NCI-H2107 treated with DMSO at 0.1 percent for 48 hours (cell line): ENCODE results near the gene SYNDIG1.
"Not testable (repeated sequence)": the region's sequence is repeated elsewhere in the genome, so short reads cannot be mapped to it uniquely, and the experiment has no call there.

Experiments used
- DNase-seq: peaks from one replicate; lab custom pipeline; 2025; ENCODE audit not compliant: unreplicated experiment; lab: John Stamatoyannopoulos, UW

Gene SYNDIG1

DNA sequence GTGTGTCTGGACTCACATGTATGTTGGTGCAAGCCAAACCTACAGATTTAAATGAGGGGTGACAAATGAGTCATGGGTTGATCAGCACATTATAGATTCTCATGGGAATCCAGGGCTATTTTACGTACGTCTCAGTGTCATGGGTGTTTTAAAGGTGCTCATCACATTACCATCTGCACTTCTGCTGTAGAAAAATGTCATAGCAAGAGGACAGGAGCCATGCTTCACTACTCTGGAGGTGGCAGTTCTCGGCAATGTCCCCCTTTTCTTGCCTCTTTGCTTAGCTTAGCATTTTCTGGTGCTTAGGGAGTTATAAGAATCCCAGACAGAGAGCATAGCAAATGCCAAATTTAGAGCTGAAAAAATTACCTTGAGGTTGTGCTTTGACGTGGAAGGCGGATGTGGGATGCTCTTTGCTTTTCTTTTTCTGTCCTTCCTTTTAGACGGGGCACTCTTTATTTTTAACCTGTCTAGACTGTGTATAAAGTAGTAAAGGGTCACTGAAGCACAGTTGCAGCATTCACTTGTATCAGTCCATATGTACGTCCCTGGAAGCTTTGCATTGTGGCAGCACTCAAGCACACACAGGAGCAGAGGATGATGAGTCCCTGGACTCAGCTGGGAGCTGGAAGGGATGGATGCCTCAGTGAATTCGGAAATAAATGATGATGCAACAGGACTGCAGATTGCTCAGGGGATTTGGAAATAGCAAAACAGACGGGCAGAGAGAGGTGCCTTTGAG is 139.7 kb downstream of the SYNDIG1 start:
- no peak for DNase-seq

DNA sequence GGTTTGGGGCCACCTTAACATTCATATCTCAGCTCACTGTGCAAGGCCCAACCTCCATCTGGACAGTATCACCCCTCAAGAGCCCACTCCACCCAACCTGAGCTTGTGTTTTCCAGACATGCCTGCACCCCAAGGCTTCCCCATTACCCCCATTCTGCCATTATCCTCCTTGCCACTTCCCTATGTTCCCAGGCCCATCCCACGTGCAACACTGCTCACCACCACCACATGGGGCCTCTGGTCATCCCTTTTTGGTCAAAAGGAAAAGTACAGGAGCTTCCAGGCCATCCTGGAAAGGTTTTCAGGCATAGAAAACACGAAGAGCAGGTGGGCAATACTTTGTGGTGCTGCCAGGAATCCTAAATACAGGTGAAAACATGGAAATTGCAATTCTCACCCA is 140.3 kb downstream of the SYNDIG1 start:
- DNase-seq = no peak

GRCh38 chr20:24610341-24611115 is 141.1 kb downstream of the SYNDIG1 start:
- DNase-seq = no peak

- no peak for DNase-seq
Measured at GRCh38 chr20:24611360-24612140, 142.1 kb downstream of the SYNDIG1 start.

DNA sequence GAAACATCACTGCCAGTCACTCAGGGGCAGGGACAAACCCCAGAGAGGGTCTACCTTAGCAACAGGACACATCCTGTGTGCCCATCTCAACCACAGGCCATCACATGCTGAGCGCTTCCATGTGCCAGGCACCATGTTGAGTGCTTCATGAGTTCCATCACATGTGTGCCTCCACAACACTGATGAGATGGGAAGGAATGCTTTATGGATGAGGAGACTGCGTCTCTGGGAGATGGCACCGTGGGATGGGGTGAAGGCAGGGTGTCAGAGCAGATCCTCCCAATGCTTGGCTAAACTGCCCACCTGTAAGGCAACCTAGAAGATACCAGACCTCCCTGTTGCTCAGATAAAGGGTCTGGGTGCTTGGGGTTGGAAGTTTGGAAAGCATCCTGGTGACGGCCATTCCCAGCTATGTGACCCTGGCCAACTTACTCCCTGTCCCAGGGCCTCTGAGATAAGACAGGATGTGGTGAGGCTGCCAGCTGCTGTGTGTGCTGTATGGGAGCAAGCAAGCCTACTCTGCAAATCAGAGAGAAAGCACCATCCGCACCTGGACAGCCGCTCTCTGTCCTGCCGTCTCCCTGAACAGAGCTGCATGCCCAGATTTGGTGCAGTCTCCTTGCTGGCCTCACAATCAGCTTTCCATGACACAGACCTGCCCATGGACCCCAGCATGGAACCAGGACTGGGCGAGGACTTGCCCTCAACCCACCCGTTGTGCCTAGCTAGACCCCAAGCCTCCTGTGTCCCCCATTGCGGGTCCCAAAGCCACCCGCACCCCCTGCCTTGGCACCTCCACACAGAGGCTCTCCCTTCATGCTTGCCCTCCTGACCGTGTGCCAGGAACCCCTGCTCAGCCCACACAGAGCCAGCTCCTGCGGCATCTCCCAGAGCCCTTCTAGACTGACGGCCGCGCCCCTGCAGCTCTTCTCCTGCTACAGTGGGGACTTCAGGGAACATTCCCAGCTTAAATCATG is 143.7 kb downstream of the SYNDIG1 start:
- DNase-seq = no peak

- no peak for DNase-seq
Measured at GRCh38 chr20:24614341-24614740, 144.9 kb downstream of the SYNDIG1 start.

DNA sequence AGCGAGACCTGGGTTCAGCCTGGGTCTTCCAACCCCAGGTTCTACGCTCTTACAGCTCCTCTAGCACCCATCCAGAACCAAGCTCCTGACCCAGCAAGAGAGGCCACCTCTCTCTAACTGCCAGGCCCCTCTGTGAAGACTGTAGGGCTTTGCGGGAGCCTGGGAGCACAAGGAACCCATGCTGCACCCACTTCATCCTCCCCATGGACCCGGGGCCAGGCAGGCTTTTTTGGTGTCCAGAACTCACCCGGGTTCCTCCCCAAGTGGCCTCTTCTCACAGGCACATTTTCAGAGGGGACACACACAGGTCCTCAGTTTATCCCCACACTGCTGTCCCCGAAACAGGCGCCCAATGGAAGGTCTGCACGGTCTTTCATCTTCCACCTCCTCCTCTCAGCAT is 145.9 kb downstream of the SYNDIG1 start:
- DNase-seq = no peak

DNA sequence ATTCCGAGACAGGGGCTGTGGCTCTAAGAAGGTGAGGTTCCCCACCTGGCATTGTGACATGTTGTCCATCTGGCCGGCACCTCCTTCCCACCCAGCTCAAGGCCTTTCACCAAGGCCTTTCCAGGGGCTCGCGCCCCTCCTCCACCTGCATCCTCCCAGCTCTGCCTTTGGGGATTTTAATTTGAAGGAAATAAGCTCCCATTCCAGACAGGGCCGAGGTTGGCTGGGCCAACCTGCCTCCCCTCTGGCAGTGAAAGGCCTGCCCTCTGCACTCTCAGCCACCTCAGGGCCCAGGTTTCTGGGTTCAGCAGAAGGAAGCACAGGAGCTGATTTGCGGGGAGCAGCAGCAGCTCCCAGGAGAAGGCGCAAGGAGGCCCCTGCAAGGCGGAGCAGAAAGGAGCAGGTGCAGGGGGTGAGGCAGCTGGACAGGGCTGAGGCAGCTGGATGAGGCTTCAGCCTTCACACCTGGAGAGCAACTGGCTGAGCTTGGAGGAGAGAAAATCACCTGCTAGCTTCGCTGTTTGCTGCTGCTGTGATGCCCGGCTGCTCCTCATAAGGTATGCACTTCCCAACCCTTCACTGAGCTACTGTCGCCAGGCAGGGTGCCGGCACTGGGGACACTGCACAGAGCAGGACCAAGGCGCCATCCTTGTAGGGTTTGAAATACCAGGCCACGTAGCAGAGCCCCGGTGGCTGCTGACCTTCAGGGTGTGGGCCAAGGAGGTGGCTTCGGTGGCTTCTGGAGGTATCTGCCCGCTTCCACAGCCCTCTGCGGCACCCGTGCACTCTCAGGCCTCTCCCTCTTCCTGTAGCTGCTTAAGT is 147.0 kb downstream of the SYNDIG1 start:
- DNase-seq = no peak

DNA sequence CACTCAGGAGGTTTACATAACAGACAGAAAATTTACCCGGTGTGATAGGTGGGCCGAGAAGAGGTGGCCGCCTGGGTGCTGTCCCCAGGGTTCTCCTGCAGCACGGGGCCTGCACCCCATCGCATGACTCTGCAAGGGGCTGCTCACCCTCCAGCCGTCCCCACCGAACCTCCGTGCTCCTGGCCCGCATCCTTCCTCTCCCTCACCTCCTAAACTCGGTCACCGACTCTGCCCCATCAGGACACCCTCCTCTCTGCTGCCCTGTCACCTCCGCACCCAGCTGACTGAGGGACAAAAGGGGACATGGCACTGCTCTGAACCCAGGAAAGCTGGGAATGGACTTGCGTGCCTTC is 147.6 kb downstream of the SYNDIG1 start:
- no peak for DNase-seq

DNA sequence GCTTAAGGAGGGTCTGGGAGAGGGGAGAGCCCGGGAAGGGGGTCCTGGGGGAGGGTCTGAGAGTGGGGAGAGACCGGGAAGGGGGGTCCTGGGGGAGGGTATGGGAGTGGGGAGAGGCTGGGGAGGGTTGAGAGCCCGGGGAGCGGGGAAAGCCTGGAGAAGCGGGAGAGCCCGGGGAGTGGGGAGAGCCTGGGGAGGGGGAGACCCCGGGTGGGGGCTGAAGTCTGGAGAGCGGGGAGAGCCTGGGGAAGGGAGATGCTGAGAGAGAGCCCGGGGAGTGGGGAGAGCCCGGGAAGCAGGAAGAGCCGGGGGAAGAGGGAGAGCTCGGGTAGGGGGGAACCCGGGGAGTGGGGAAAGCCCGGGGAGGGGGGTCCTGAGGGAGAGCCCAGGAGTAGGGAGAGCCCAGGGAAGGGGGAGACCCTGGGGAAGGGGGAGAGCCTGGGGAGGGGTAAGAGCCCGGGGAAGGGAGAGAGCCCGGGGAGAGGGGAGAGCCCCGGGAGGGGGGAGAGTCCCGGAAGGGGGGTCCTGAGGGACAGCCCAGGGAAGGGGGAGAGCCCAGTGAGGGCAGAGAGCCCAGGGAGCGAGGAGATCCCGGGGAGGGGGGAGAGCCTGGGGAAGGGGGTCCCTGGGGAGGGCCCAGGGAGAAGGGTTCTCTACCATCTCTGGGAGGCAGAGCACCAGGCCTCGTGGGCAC is 148.5 kb downstream of the SYNDIG1 start:
- DNase-seq = no peak

DNA sequence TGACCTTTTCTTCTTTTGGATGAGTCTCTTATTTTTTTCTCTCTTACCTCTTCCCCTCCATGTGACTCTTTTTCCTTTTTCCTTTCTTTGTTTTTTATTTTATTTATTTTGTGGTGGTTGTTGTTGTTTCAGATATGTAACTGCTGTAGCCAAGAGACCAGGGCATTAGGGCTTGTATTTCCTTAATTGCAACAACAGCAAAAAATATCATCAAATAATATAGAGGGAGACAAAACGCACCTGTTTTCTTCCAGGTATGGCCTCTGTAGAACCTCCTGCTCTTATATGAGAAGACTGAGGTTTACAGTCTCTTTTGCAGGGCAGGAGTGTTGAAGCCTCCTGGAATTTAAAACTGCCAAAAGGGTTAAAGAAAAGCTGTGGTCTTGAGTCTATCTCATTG is 149.3 kb downstream of the SYNDIG1 start:
- DNase-seq = no peak

- no peak for DNase-seq
Measured at GRCh38 chr20:24619212-24619611, 149.8 kb downstream of the SYNDIG1 start.

DNA sequence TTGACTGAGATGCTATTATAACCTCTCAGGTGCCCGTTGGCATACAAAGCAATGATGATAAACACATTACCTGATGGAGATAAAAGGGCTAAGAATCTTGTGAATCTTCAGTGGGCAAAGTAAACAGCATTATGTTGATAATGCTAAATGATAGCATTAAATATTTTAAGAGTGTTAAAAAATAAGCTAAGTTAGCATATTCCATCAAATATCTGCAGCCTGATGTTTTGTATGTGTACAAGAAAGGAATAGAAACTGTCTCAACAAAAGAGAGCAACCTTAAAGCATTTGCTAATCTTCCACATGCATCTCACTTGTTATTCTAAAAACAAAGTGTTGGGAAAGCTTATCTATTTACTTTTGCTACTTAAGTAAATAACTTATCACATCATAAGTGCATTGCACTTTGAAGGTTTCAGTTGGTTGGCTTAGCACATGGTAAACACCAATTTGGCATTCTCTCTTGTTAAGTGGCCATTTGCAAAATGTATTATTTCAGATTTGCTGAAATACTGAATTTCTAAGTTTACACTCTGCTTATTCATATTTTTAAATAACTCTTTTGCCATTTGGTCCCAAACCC is 151.6 kb downstream of the SYNDIG1 start:
- no peak for DNase-seq

GRCh38 chr20:24622856-24623255 is 153.4 kb downstream of the SYNDIG1 start:
- no peak for DNase-seq

DNA sequence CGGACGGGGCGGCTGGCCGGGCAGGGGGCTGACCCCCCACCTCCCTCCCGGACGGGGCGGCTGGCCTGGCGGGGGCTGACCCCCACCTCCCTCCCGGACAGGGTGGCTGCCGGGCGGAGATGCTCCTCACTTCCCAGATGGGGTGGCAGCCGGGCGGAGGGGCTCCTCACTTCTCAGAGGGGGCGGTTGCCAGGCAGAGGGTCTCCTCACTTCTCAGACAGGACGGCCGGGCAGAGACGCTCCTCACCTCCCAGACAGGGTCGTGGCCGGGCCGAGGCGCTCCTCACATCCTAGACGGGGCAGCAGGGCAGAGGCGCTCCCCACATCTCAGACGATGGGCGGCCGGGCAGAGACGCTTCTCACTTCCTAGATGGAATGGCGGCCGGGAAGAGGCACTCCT is 156.7 kb downstream of the SYNDIG1 start:
- not testable (repeated sequence) for DNase-seq

DNA sequence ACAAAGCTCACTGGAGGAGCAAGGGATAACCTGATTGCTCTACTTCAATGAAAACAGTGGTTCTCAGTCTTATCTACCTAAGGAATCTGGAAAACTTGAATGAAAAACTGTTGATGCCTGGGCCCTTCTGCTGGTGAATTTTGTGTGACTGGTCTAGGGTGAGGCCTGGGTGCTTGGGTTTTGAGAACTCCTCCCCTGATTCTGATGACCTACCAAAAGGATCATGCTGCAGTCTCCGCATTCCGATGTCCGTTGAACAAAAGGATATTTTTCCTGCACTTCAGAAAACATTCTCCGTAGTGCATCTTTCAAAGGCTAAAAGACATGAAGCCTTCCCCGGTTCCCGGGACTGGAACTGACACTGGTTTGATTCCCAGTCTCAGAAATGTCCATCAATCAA is 157.9 kb downstream of the SYNDIG1 start:
- no peak for DNase-seq

DNA sequence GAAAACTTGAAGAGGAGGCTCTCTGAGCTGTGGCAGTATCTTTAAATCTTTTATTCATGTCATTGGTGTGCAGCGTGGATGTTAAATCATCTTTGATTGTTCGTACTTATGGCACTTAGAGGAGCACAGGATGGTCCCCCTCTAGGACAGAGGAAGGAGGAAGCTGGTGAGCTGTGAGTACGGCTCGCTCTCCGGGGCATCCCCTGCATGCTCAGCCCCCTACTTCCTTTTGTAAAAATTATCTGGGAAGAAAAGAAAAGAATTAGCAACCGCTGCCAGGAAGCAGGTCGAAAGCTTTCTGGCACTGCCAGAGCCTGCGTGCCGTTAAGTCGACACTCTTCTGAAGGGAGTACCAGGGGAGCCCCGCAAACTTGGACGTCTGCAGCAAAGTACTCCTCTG is 158.5 kb downstream of the SYNDIG1 start:
- DNase-seq = no peak

- no peak for DNase-seq
Measured at GRCh38 chr20:24628985-24629384, 159.6 kb downstream of the SYNDIG1 start.

GRCh38 chr20:24629668-24630067 is 160.2 kb downstream of the SYNDIG1 start:
- no peak for DNase-seq
